Measurements from ENCODE around the gene CENPP.

The CENPP gene

GRCh38 chr9:92325269-92325990, at the start of gene CENPP, which contains the start of gene NOL8:
Gene CENPP (plus strand): TSS chr9:92325953.
Gene NOL8 (minus strand): TSS chr9:92325350. CDS start chr9:92324161, 1,189 bp downstream.
- peak; percentile 84 for DNase-seq

- DNase-seq, result no peak
Measured at GRCh38 chr9:92276331-92277032, 49.3 kb upstream of the CENPP start.

- no peak for DNase-seq
Measured at GRCh38 chr9:92278110-92278509, 47.6 kb upstream of the CENPP start.

- DNase-seq, result no peak
Measured at GRCh38 chr9:92279302-92279701, 46.5 kb upstream of the CENPP start.

GRCh38 chr9:92289708-92290390, 35.9 kb upstream of the CENPP start:
- DNase-seq, result no peak

- no peak for DNase-seq
Measured at GRCh38 chr9:92290785-92291429, 34.8 kb upstream of the CENPP start.

- DNase-seq, result no peak
Measured at GRCh38 chr9:92291577-92291976, 34.2 kb upstream of the CENPP start.

GRCh38 chr9:92292338-92293074, 33.2 kb upstream of the CENPP start:
- DNase-seq, result no peak

GRCh38 chr9:92293075-92293354, 32.7 kb upstream of the CENPP start:
- no peak for DNase-seq

- DNase-seq, result peak; percentile 89
Measured at GRCh38 chr9:92293452-92294296, 32.1 kb upstream of the CENPP start, which contains the start of gene IARS1. Gene IARS1 (minus strand): TSS chr9:92293697. CDS start chr9:92289419, 4,278 bp downstream.

- no peak for DNase-seq
Measured at GRCh38 chr9:92294297-92294676, 31.5 kb upstream of the CENPP start.

GRCh38 chr9:92295240-92295790, 30.4 kb upstream of the CENPP start:
- DNase-seq, result no peak

- peak; percentile 15 for DNase-seq
Measured at GRCh38 chr9:92295827-92296258, 29.9 kb upstream of the CENPP start.

GRCh38 chr9:92297611-92298010, 28.1 kb upstream of the CENPP start:
- no peak for DNase-seq

GRCh38 chr9:92298036-92298435, 27.7 kb upstream of the CENPP start:
- no peak for DNase-seq

GRCh38 chr9:92299116-92299515, 26.6 kb upstream of the CENPP start:
- no peak for DNase-seq

GRCh38 chr9:92300936-92301335, 24.8 kb upstream of the CENPP start:
- no peak for DNase-seq

GRCh38 chr9:92308893-92309292, 16.9 kb upstream of the CENPP start:
- DNase-seq, result no peak

GRCh38 chr9:92310562-92310961, 15.2 kb upstream of the CENPP start:
- no peak for DNase-seq

GRCh38 chr9:92312887-92313623, 12.7 kb upstream of the CENPP start:
- DNase-seq, result no peak

- no peak for DNase-seq
Measured at GRCh38 chr9:92313624-92314012, 12.1 kb upstream of the CENPP start.
